Dermis microvascular lymphatic vessel endothelial cell (primary cell): ENCODE data around the gene RABEPK. TPM values are rescaled to one million over a fixed set of nuclear protein-coding genes. Genes with fewer than 3 reads are reported as not detected.
A peak's percentile ranks its signal among the peaks of the same experiment; 100 is the strongest.
"Not testable (repeated sequence)": the region's sequence is repeated elsewhere in the genome, so short reads cannot be mapped to it uniquely, and the experiment has no call there.

Experiments used
- DNase-seq, 2 donors: peaks; one replicate each; pipeline versions ENCODE4 v3.0.0 to v3.0.0-alpha.2; 2010; ENCODE audit warnings: low read depth in 2 of 2
- total RNA-seq: library from RNA; depleted of rRNA; stranded (reverse); fragments of >200 nt; gene quantifications from 2 replicates; pipeline ENCODE4 v1.2.1, GENCODE V29; 2014

Gene RABEPK
- 18.0 and 21.6 TPM in 2 replicates for total RNA-seq

- DNase-seq, result peak; percentile 79 to 93
These were observed at the start of gene RABEPK for GRCh38 chr9:125200216-125201047. Gene RABEPK (plus strand): TSS chr9:125200542. CDS start chr9:125203014, 2,472 bp downstream.

GRCh38 chr9:125151730-125152129, 48.6 kb upstream of the RABEPK start:
- DNase-seq, result no peak

GRCh38 chr9:125153712-125154367, 46.5 kb upstream of the RABEPK start:
- no peak for DNase-seq

- DNase-seq, result no peak
These were observed 43.8 kb upstream of the RABEPK start for GRCh38 chr9:125156551-125156950.

GRCh38 chr9:125160750-125161149, 39.6 kb upstream of the RABEPK start:
- no peak for DNase-seq

DNA sequence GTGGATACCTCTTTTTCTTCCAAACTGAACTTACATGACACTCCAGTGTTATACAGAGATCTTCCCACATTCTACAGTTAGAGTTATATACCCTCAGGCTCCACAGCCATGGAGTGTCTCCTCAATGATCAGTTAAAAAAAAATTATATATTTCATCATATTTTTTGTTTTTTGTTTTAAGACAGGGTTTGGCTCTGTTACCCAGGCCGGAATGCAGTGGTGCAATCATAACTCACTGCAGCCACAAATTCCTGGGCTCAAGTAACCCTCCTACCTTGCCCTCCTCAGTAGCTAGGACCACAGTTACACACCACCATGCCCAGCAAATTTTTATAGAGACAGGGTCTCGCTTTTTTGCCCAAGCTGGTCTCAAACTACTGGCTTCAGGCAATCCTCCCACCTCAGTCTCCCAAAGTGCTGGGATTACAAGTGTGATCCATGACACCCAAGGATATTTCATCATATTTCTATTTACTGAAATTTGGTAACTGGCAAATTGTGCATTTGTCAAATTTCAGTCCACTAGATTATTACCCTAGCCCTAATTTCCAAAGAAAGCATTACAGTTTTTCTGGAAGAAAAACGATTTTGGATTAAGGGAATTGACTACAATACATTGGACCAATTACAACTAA, 38.9 kb upstream of the RABEPK start:
- DNase-seq, result no peak

GRCh38 chr9:125162891-125163290, 37.5 kb upstream of the RABEPK start:
- DNase-seq, result not testable (repeated sequence)

DNA sequence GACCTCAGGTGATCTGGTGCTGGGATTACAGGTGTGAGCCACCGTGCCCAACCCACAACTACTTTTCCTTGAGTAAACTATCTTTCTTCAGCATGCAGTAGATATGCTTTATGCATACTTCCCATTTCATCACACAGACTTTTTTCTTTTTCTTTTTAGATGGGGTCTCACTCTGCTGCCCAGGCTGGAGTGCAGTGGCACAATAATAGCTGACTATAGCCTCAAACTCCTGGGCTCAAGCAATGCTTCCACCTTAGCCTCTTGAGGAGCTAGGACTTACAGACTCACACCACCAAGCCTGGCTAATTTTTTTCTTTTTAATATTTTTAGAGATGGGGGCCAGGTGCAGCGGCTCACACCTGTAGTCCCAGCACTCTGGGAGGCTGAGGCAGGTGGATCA, 33.6 kb upstream of the RABEPK start:
- DNase-seq, result no peak

GRCh38 chr9:125169895-125170294, 30.4 kb upstream of the RABEPK start:
- DNase-seq, result no peak

DNA sequence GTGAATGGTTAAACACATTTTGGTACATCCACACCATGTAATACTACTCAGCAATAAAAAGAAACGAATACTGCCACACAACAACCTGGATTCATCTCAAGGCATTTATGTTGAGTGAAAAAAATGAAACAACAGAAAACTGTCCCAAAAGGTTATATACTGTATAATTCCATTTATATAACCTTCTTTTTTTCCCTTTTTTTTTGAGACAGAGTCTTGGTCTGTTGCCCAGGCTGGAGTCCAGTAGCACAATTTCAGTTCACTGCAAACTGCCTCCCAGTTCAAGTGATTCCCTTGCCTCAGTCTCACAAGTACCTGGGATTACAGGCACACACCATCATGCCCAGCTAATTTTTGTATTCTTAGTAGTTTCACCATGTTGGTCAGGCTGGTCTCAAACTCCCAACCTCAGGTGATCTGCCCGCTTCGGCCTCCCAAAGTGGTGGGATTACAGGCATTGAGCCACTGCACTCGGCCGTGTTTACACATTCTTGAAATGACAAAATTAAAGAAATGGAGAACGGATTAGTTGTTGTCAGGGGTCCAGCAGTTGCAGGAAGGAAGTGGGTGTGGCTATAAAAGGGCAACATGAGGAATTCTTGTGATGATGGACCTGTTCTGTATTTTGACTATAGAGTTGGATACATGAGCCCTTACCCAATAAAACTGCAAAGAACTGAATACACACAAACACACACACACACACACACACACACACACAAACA, 28.1 kb upstream of the RABEPK start:
- DNase-seq, result peak; percentile 25 to 58

DNA sequence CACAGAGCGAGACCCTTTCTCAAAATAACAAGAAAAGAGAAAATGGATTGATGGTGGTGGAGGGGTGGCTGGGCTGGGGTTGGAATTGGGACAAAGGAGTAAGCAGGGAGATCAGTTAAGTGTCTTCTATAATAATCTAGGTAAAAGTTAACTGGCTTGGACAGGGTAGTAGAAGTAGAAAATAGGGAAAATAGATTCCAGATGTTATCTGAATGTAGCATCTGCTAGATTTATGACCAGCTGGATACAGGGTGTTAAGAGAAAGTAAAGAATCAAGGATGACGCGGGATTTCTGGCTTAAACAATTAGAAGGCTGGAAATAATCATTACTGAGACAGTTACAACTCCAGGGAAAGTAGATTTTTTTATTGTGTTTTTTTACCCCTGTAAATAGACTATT, 23.7 kb upstream of the RABEPK start:
- no peak for DNase-seq

GRCh38 chr9:125177888-125178287, 22.5 kb upstream of the RABEPK start:
- DNase-seq, result no peak

DNA sequence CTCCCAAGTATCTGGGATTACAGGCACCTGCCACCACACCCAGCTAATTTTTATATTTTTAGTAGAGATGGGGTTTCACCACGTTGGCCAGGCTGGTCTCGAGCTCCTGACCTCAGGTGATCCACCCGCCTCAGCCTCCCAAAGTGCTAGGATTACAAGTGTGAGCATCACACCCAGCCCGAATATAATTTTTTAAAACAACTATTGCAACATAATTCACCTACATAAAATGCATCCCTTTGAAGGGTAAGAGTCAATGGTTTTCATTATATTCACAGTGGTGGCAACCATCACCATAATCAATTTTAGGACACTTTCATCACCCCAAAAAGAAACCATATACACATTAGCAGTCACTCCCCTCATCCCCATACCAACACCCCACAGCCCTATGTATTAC, 20.6 kb upstream of the RABEPK start:
- DNase-seq, result not testable (repeated sequence)

DNA sequence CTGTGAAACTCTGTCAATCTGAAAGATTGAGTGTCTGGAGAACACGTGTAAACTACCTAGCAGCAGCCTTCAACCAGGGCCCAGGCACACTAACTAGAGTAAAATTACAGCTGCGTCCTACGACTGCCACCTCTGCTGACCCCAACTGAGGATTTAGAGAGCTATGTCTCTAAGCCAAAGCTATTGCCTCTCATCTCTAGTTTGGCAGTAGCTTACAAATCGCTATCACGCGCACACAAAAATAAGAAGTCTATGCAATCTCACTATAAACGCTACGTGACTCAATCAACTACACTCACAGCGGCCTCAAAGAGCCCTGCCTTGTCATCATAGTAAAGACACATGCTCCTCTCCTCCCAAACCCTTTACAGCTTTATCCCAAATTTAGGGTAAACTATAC, 19.5 kb upstream of the RABEPK start:
- no peak for DNase-seq

GRCh38 chr9:125181756-125182155, 18.6 kb upstream of the RABEPK start:
- DNase-seq, result not testable (repeated sequence)

DNA sequence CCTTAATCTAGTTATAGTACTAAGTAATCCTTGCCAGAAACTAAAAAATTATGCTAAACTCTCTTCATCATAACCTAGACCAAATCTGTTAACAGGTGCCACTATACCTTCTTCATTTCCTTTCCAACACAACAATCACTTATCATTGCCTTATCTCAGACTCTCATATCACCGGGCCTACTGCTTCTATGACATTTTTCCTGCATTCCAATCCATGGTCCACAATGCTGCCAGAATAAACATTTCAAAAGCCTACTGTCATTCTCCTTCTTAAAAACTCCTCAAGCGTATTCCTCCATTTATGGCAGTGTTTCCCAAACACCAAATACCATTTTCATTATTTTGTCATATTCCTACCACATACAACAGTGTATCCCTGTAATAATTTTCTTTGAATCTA, 17.3 kb upstream of the RABEPK start:
- peak in 1 of 2 donors; percentile 70 for DNase-seq

GRCh38 chr9:125183561-125183960, 16.8 kb upstream of the RABEPK start:
- no peak for DNase-seq

DNA sequence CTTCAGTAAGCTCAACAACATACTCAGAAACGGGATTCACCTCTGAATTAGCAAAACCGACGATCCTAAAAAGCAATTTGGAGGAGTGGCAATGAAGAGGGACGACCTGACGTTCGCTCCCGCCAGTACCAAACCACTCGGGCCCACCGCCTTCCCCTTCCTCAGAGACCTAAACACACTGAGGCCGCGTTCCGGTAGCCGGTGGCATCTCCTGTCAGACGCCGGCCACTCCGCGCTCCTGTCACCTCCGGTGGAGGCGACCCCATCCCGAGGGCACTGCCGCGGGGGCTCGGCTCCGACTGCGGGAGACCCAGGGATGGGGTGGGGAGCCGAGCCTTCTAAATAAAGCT, 11.4 kb upstream of the RABEPK start:
- peak in 1 of 2 donors; percentile 35 for DNase-seq

GRCh38 chr9:125189361-125190289, 10.7 kb upstream of the RABEPK start, which contains the start of gene PPP6C:
Gene PPP6C (minus strand): TSS chr9:125189803. CDS start chr9:125189718, 85 bp downstream.
- peak; percentile 90 to 97 for DNase-seq

- peak in 1 of 2 donors; percentile 11 for DNase-seq
These were observed 10.0 kb upstream of the RABEPK start for GRCh38 chr9:125190361-125190801.
